PFSK-1 (cell line): ENCODE results near the gene MARK4.

Source experiments
- SIN3A ChIP-seq: IDR thresholded peaks from 2 replicates; pipeline ENCODE4 v1.6.1; 2012; ENCODE audit warnings: mild to moderate bottlenecking, low read length, moderate library complexity, borderline replicate concordance; ENCODE audit not compliant: insufficient read depth
- TAF1 ChIP-seq: IDR thresholded peaks from 2 replicates; pipeline ENCODE4 v1.6.1; 2012; ENCODE audit warnings: low read length, control low read depth, borderline replicate concordance; ENCODE audit not compliant: insufficient read depth

DNA sequence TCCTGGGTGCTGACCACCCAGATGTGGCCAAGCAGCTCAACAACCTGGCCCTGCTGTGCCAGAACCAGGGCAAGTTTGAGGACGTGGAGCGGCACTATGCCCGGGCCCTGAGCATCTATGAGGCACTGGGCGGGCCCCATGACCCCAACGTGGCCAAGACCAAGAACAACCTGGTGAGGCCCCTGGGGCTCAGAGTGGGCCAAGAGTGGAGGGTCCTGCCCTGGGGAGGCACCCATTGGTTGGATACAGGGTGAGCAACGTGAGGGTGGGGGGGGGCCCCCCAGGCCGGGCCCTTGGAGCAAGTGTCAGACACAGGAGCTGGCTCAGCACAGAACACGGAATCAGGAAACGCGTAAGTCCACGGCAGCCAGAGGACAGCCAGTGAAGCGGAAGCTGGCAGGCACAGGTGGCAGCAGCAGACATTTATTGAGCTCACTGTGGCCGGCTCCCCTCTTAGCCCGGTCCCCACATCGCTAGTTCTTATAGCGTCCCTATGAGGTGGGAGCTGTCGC is 98.4 kb downstream of the MARK4 start:
- TF ChIP-seq SIN3A (no peak), TAF1 (no peak)
